GM18505 (cell line): ENCODE results near the gene INAFM2.

Experiments
- ATAC-seq: cut with Tn5 transposase; IDR thresholded peaks from one replicate; pipeline ENCODE4 v1.9.1; 2021; ENCODE audit not compliant: unreplicated experiment
- POLR2A ChIP-seq: IDR thresholded peaks from 4 replicates; pipeline ENCODE4 v1.6.1; 2011; ENCODE audit warnings: borderline replicate concordance; ENCODE audit not compliant: insufficient read depth, insufficient read length; ENCODE audit errors: extremely low read depth

The INAFM2 gene

DNA sequence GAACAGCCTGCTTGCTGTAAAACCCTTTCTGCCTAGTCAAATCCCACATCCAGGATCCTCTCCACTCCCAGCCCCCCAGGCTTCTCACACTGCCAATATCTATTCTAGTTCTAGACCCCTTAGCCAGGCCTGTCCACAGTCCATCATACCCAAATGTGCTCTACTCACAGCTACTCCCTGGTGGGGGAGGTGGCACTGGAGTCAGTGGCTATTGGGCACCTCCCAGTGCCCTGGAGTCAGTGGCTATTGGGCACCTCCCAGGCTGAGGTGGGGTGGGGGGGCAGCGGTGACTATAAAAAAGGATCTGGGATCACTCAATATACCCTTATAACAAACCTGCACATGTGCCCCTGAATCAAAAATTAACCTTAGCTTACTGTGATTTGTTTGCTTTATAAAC is 33.8 kb downstream of the INAFM2 start:
- no peak for TF ChIP-seq POLR2A
- ATAC-seq, result no peak

DNA sequence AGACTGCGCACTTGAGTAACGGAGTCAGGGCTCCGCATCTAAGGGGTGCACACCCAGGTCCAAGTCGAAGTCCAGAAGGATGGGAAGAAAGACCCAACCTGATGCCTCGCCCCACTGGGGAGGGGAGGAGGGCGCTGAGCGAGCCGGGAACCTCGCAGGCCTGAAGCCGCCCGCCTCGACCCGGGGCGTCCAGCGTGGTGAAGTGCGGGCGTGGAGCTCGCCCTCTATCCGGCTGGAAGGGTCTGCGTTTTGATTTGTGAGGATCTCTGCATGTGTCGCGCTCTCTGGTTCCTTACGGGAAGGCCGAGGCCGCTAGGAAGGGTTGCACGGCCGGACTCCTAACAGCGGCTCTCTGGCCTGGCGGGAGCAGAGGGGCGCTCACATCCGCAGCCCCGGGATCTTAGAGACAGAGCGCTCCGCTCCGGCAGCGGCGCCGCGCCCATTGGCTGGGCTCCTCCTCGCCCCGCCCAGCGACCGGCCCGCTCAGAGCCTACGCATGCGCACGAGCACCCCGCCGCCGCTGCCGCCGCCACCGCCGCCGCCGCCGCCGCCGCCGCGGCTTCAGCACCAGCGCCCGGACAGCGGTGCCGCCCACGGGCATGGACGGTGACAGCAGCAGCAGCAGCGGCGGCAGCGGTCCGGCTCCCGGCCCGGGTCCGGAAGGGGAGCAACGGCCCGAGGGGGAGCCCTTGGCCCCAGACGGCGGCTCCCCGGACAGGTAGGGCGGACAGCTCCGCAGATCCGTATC is 34.4 kb downstream of the INAFM2 start, which contains the start of gene DISP2:
DISP2 (plus strand) TSS at position 497 of the 748 bp plus-strand sequence; CDS start at position 600, 103 bp downstream.
- no peak for TF ChIP-seq POLR2A

DNA sequence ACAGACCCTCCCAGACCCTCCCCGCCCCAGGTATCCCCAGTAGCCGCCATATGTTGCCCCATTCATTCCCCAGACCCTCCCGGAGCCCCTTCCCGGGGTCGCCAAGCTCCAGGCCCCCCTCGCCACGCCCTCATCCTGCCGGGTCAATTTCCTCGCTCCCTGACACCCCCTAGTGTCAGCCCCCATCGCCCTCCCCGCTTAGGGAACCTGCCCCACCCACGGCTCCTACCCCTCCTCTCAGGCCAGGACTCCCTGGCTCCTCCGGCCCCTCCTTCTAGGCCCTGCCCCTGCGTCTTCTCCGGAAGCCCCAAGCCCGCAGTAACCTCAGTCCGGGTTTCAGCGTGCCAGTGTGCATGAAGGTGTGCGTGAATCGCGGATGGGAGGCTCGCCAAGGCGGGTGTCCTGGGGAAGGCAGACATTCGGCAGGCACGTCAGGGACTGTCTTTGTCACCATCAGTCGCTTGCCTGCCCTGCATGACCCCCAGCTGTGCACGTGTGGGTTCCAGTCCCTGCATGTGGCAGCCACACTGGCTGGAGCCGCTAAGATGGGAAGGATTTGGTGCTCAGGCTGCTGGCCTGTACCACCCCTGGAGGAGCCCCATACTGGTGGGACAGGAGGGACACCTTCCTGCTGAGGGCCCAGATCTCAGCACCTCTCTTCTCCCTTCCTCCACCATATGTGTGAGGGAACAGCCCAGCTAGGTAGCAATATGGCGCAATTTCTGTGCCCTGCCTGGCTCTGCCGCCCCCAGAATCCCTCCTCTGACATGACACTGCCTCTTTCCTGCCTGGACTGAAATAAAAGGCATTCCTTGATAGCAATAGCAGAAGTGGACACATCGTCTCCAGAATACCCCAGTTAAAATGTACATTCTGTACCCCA is 35.2 kb downstream of the INAFM2 start:
- no peak for TF ChIP-seq POLR2A
- ATAC-seq, result peak; percentile 17

More for the DNA sequence above, 34.4 kb downstream of the INAFM2 start, which contains the start of gene DISP2:
- peak; percentile 84 for ATAC-seq

DNA sequence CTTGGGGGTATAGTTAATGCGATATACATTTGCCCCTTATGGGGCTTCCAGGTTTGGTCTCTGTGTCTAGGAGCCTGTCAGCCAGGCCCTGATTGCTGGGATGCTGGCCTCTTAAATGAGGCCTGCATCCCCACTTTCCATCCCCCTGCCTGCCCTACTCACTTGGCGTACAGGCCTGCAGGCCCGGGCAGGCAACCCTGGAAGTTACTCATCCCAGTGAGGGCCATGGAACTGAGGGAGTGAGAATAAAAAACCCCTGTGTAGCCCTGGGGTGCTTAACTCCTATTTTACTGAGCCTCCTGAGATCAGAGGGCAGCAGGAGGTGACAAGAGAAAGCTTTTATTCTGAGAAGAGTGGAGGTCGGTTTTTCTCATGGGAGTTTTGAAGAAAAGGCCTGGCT is 36.5 kb downstream of the INAFM2 start:
- ATAC-seq, result no peak
- TF ChIP-seq POLR2A, result no peak

DNA sequence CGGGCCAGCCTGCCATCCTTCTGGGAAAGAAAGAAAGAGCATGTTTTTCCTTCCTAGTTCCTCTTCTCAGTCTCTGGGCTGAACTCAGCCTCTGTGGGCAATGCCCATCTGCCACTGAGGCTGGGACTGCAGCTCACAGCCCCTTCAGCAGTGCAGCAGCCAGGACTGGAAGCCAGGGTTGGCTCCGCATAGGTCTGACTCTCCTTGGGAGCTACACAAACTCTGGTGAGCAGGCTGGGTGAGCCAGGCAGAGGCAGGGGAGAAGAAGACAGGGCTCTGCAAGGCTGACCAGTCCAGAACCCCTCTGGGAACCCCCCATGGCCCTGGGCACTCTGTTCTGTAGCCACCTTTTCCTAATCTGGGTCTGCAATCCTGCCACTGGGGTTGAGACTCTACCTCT is 38.1 kb downstream of the INAFM2 start:
- TF ChIP-seq POLR2A, result no peak
- no peak for ATAC-seq

DNA sequence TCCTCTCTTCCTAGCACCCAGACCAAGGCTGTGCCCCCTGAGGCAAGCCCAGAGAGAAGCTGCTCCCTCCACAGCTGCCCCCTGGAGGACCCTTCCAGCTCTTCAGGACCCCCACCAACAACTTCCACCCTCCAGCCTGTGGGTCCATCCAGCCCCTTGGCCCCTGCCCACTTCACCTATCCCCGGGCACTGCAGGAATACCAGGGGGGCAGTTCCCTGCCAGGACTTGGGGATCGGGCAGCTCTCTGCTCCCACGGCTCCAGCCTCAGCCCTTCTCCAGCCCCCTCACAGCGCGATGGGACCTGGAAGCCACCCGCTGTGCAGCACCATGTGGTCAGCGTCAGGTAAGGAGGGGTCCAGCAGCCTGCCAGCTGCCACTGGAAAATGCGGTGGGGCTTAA is 40.1 kb downstream of the INAFM2 start:
- ATAC-seq, result no peak
- no peak for TF ChIP-seq POLR2A

DNA sequence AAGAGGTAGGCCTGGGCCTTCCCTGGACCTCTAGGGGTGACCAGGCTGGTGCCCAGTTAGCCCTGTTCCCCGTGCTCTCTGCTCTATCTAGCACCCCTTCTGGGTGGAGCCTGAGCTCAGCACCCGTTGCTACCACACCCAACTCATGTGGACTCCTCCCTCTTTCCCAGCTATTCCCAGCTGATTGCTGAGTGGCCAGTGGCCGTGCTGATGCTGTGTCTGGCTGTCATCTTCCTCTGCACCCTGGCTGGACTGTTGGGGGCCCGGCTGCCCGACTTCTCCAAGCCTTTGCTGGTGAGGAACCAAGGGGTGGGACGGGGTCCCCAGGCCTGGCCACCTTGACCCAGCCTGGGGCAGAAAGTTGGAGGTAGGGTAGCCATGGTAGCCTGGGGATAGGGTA is 40.8 kb downstream of the INAFM2 start:
- ATAC-seq, result no peak
- TF ChIP-seq POLR2A, result no peak

DNA sequence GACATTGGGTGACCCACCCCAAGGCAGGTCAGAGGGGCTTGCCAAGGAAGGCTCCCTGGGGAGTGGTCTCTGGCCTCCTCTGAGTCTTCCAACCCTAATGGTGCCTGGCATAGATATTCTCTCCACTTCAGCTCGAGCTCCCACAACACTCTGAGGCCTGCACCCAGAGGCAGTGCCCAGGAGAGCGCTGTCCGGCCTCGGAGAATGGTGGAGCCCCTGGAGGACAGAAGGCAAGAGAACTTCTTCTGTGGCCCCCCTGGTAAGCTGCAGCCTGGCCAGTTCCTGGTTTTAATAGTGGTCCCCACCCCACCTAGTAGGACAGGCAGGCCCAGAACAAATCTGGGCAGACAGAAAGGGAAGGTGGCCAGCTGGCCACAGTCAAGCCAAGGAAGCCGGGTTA is 41.5 kb downstream of the INAFM2 start:
- TF ChIP-seq POLR2A, result no peak
- ATAC-seq, result no peak

DNA sequence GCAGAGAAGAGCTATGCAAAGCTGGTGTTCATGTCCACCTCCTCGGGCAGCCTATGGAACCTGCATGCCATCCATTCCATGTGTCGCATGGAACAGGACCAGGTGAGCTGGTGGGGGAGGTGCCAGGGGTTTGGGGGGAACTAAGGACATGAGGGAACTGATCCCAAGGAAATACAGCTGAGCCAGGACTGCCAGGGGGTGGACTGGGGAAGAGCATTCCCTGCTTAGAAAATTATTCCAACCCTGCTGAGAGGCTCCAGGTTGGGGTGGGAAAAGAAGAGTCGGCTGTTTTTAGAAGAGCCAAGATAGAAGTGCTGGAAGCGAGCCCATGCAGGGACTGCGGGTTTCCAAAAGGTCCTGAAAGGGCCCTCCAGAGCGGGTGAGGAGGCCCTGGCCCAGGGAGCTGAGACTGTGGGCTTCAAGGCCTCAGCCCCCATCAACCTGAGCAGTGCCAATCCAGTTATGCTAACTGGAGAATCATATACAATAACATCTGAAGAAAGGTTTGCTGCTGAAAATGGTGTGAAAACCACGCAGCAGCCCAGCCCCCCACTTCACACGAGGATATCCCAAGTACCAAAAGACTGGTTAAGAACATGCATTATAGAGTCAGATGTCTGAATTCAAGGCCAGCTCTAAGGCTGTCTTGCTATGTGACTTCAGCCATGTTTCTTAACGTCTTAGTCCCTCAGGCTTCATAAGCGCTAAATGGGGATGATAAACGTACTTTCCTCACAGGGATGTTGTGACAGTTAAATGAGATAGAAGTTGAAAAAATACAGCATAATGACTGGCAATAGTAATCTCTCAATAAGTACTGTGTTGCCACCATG is 42.3 kb downstream of the INAFM2 start:
- no peak for ATAC-seq
- no peak for TF ChIP-seq POLR2A

DNA sequence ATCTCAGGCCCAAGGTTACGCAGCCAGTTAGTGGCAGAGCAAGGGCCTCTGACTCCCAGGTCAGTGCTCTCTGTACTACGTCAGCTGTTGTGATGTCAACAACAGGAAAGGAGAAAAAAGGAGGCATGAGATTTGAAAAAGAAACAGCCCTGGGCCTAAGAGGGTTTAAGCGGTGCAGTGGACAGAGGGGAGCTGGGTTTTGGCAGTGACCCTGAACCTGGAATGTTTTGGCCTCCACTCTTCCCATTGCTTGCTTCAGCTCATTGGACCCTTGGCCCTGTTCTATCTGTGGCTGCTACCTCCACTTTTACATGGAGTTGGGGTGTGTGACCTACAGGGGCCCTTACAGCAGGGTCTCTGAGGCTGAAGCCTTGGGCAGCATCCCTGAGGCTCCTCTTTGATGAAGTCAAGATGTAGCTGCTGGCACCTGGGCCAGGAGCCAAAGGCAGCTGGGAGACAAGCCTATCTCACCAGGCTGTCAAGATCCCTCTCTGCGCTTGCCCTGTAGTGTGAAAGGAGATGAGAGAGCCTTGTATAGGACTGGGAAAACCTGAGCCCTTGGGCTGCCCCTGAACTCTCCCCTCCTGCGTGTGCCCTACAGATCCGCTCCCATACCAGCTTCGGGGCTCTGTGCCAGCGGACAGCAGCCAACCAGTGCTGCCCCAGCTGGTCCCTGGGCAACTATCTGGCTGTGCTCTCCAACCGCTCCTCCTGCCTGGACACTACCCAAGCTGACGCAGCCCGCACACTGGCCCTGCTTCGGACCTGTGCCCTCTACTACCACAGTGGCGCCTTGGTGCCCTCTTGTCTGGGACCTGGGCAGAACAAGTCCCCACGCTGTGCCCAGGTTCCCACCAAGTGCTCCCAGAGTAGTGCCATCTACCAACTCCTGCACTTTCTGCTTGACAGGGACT is 43.2 kb downstream of the INAFM2 start:
- no peak for ATAC-seq
- no peak for TF ChIP-seq POLR2A

DNA sequence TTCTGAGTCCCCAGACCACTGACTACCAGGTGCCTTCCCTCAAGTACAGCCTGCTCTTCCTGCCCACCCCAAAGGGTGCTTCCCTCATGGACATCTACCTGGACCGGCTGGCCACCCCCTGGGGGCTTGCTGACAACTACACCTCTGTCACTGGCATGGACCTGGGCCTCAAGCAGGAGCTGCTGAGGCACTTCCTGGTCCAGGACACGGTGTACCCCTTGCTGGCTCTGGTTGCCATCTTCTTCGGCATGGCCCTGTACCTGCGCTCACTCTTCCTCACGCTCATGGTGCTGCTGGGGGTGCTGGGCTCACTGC is 43.8 kb downstream of the INAFM2 start:
- ATAC-seq, result no peak
- TF ChIP-seq POLR2A, result no peak
